HG03196 (cell line): ENCODE data around the gene RNF19B.

Experiments
- ATAC-seq: cut with Tn5 transposase; IDR thresholded peaks from one replicate; pipeline ENCODE4 v1.9.1; 2021; ENCODE audit not compliant: unreplicated experiment

The RNF19B gene

GRCh38 chr1:32890516-32891240 lies 73.9 kb downstream of the RNF19B start:
- no peak for ATAC-seq

- no peak for ATAC-seq
These were observed 74.8 kb downstream of the RNF19B start for GRCh38 chr1:32889731-32890278.

DNA sequence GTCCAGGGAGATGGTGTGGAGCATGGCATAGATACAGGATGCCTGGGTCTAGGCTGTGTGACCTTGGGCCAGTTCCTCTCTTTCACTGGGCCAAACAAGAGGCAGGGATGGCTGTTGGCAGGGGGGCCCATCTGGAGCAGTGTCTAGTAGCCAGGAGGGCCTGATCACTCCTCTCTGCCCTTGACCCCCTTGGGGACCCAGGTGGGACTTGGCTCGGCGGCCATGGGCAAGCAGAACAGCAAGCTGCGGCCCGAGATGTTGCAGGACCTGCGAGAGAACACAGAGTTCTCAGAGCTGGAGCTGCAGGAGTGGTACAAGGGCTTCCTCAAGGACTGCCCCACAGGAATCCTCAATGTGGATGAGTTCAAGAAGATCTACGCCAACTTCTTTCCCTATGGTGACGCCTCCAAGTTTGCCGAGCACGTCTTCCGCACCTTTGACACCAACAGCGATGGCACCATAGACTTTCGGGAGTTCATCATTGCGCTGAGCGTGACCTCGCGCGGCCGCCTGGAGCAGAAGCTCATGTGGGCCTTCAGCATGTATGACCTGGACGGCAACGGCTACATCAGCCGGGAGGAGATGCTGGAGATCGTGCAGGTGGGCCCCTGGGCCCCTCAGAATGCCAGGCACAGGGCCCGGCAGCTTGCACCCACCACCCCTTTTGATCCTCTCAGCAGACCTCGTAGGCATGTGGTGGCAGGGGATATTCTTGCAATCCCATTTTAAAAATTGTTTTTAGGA lies 75.8 kb downstream of the RNF19B start:
- no peak for ATAC-seq

GRCh38 chr1:32888134-32888533 lies 76.5 kb downstream of the RNF19B start:
- ATAC-seq, result no peak

- no peak for ATAC-seq
These were observed 77.0 kb downstream of the RNF19B start for GRCh38 chr1:32887623-32888022.

DNA sequence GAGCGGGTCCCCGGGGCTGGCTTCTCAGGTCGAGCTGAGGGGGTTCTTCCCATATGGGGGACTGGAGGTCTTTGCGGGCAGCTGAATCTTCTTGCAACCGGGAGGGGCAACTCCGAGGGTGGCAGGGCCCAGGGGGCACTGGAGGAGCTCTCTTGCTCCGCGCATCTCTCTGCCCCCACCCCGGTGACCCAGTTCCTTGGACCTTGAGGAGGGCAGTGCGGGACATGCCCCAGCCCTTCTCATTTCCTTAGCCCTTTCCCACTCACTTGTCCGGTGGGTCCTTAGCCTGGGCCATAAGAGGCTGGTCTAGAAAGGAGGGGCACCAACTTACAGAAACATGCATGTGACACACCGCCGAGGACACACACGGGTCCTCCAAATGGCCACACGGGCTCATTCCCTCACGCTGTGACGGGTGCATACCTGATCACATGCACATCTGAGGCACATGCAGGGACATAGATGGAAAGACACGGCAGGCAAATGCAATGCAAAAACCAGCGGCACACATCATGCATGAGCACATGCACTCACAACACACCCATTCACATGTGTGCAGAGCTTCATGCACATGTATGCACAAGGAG lies 77.7 kb downstream of the RNF19B start:
- no peak for ATAC-seq
